ENCODE results near the gene TP53I11. TPM values are rescaled to one million over a fixed set of nuclear protein-coding genes. Genes with fewer than 3 reads are reported as not detected.

The TP53I11 gene
- total RNA-seq, 4 donors from 2014 or later, result 5.4 to 17.2 (median 12.8) TPM

- TF ChIP-seq CTCF (IDR thresholded peaks at IDR 0.05 in 4 of 5, conservative IDR thresholded peaks at IDR 0.05 in 1 of 5) (no peak), POLR2A (IDR thresholded peaks at IDR 0.05) (no peak)
- DNase-seq, result no peak
- Histone ChIP-seq H3K36me3 (no peaks in the 10 kb centered on the region), H3K27ac (peak overlapping the region; percentile 64 to 82 (median 74)), H3K27me3 (no peaks in the 10 kb centered on the region), H3K4me1 (peaks cover 8 to 11% of the 10 kb centered on the region in 2 donors), H3K9me3 (no peaks in the 10 kb centered on the region), H3K4me3 (no peak overlapping the region)
- intact Hi-C loops (cut with DNase I; ENCODE audit: low total_unique reads), result no loop called here
- in situ Hi-C loops (cut with MboI; ENCODE audit: low sequenced_read_pairs in 4 of 4), result loop anchor here in 2 of 4 donors (25.0 kb wide), 1 partner anchor 340 kb away; the partner anchor contains the start of gene SYT13 (in 2 of the 2)
- no peak for ATAC-seq
Observed at GRCh38 chr11:44947114-44947513, 3.6 kb downstream of the TP53I11 start.

GRCh38 chr11:44946263-44946662 is 4.4 kb downstream of the TP53I11 start:
- ATAC-seq (peak; percentile 37 to 43), DNase-seq (peak; percentile 75 to 89)
- H3K4me1 ChIP-seq, result peaks cover 8 to 14% of the 10 kb centered on the region in 2 donors
- H3K27me3 ChIP-seq, result no peaks in the 10 kb centered on the region
- H3K36me3 ChIP-seq, result no peaks in the 10 kb centered on the region
- no peak overlapping the region for H3K4me3 ChIP-seq
- intact Hi-C loops (cut with DNase I; ENCODE audit: low total_unique reads), result no loop called here
- no peaks in the 10 kb centered on the region for H3K9me3 ChIP-seq
- in situ Hi-C loops (cut with MboI; ENCODE audit: low sequenced_read_pairs in 4 of 4), result loop anchor here in 2 of 4 donors (25.0 kb wide), 1 partner anchor 341 kb away; the partner anchor contains the start of gene SYT13 (in 2 of the 2)
- TF ChIP-seq POLR2A (IDR thresholded peaks at IDR 0.05) (peak in 1 of 2 donors; percentile 27), CTCF (IDR thresholded peaks at IDR 0.05 in 4 of 5, conservative IDR thresholded peaks at IDR 0.05 in 1 of 5) (no peak)
- peak overlapping the region; percentile 64 to 82 (median 74) for H3K27ac ChIP-seq

- no peaks in the 10 kb centered on the region for H3K36me3 ChIP-seq
- H3K27ac ChIP-seq, result peak overlapping the region; percentile 64 to 82 (median 74)
- TF ChIP-seq POLR2A (IDR thresholded peaks at IDR 0.05) (no peak), CTCF (IDR thresholded peaks at IDR 0.05 in 4 of 5, conservative IDR thresholded peaks at IDR 0.05 in 1 of 5) (no peak)
- intact Hi-C loops (cut with DNase I; ENCODE audit: low total_unique reads) (no loop called here), in situ Hi-C loops (cut with MboI; ENCODE audit: low sequenced_read_pairs in 4 of 4) (loop anchor here in 2 of 4 donors (25.0 kb wide), 1 partner anchor 342 kb away; the partner anchor contains the start of gene SYT13 (in 2 of the 2))
- DNase-seq, result peak in 1 of 2 donors; percentile 47
- no peaks in the 10 kb centered on the region for H3K9me3 ChIP-seq
- ATAC-seq, result no peak
- no peak overlapping the region for H3K4me3 ChIP-seq
- peaks cover 8 to 19% of the 10 kb centered on the region in 2 donors for H3K4me1 ChIP-seq
- H3K27me3 ChIP-seq, result no peaks in the 10 kb centered on the region
Observed at GRCh38 chr11:44945666-44946065, 5.0 kb downstream of the TP53I11 start.

GRCh38 chr11:44944853-44945235 is 5.8 kb downstream of the TP53I11 start:
- intact Hi-C loops (cut with DNase I; ENCODE audit: low total_unique reads), result no loop called here
- DNase-seq, result no peak
- peak overlapping the region in 3 of 4 donors; percentile 4 to 77 (median 71) for H3K27ac ChIP-seq

More at GRCh38 chr11:44944853-44945235, 5.8 kb downstream of the TP53I11 start:
- ATAC-seq, result no peak
- Histone ChIP-seq H3K4me1 (peaks cover 6 to 19% of the 10 kb centered on the region in 2 donors), H3K36me3 (no peaks in the 10 kb centered on the region), H3K4me3 (no peak overlapping the region), H3K9me3 (no peaks in the 10 kb centered on the region), H3K27me3 (no peaks in the 10 kb centered on the region)
- in situ Hi-C loops (cut with MboI; ENCODE audit: low sequenced_read_pairs in 4 of 4), result loop anchor here in 2 of 4 donors (25.0 kb wide), 1 partner anchor 342 kb away; the partner anchor contains the start of gene SYT13 (in 2 of the 2)
- TF ChIP-seq POLR2A (IDR thresholded peaks at IDR 0.05) (no peak), CTCF (IDR thresholded peaks at IDR 0.05 in 4 of 5, conservative IDR thresholded peaks at IDR 0.05 in 1 of 5) (no peak)

Measured in gastrocnemius medialis (tissue), 4 donors.